Ovary (tissue), 9 donors: ENCODE results near the gene MDFIC2. TPM values are rescaled to one million over a fixed set of nuclear protein-coding genes. Genes with fewer than 3 reads are reported as not detected.

Source experiments
- DNase-seq, 5 donors: peaks; one replicate each; pipeline ENCODE4 v3.0.0-alpha.2; 2019 to 2020
- H3K27ac ChIP-seq, 2 donors: fragments of 200-600 bp; one replicate each; pipeline versions ENCODE4 v1.5.1 to v1.8.0; 2019 to 2022
- H3K27me3 ChIP-seq: fragments of 200-600 bp; one replicate; pipeline ENCODE4 v1.8.0; 2022
- H3K36me3 ChIP-seq: fragments of 200-600 bp; sonication (generic); one replicate; pipeline ENCODE4 v1.5.1; 2019
- H3K4me1 ChIP-seq: one replicate; pipeline ENCODE4 v1.8.1; 2013; ENCODE audit warnings: mild to moderate bottlenecking, moderate library complexity; ENCODE audit not compliant: insufficient read depth
- H3K4me3 ChIP-seq: fragments of 200-600 bp; sonication (generic); one replicate; pipeline ENCODE4 v1.5.1; 2017
- H3K9me3 ChIP-seq, 2 donors: fragments of 200-600 bp in 1 of 2; sonication (generic) in 1 of 2; one replicate each; pipeline versions ENCODE4 v1.5.1 to v1.8.1; 2013 to 2019; ENCODE audit warnings: mild to moderate bottlenecking in 1 of 2, moderate library complexity in 1 of 2
- CTCF ChIP-seq, 3 donors: fragments of 450-650 bp in 2 of 3; fragments of 200-600 bp in 1 of 3; IDR thresholded peaks; one replicate each; pipeline versions ENCODE4 v1.5.1 to v1.8.0; 2016 to 2022; ENCODE audit warnings: antibody characterized with exemption in 3 of 3, mild to moderate bottlenecking in 1 of 3
- EP300 ChIP-seq: sonication (generic); formaldehyde crosslinking; IDR thresholded peaks from one replicate; pipeline ENCODE4 v1.6.1; 2017; ENCODE audit warnings: antibody characterized with exemption
- POLR2A ChIP-seq: fragments of 450-650 bp; IDR thresholded peaks from one replicate; pipeline ENCODE4 v1.6.1; 2017; ENCODE audit warnings: antibody characterized with exemption, mild to moderate bottlenecking, moderate library complexity
- WGBS, 3 donors: extraction: QIAGEN DNeasy Blood & Tissue Kit in 1 of 3; methylation state at CpG; one replicate each; pipeline versions ENCODE4 v1.1.5 to v1.1.7; 2013 to 2017; 5-methylcytosine and 5-hydroxymethylcytosine counted together
- intact Hi-C, 4 donors: fragments of 100-400 bp; cut with DNase I; formaldehyde crosslinking; loops; one replicate each; pipeline versions ENCODE4 v1.11.0 to v1.15.1; 2022 to 2023
- polyA plus RNA-seq, 2 donors: library from polyadenylated mRNA; stranded (reverse); fragments of 200-250 nt in 1 of 2; fragments of 350-450 nt in 1 of 2; fragmentation: Illumina TruSeq in 1 of 2; extraction: RNeasy Lipid Tissue Mini Kit (QIAGEN cat#74804) in 1 of 2; gene quantifications; one replicate each; pipeline ENCODE4 v1.2.3, GENCODE V29; 2013 to 2014
- total RNA-seq, 7 donors: library from RNA; depleted of rRNA in 2 of 7; stranded (reverse); fragments of >200 nt in 2 of 7; fragmentation: NEBNext Ultra II Directional in 3 of 7; extraction: Animal tissue kit (Norgen Biotek cat#: 25700) in 3 of 7; gene quantifications; one replicate each; pipeline versions ENCODE4 v1.1.0 to v1.2.4, GENCODE V29; 2016 to 2023
- donor health status: DM: no; HTN: no; CAD: no; lungs with moderate emphysema.
- donor health status: DM: no; HTN: no; CAD: no.
- donor health status: Bipolar disorder and iron deficiency.
- donor health status: DM: yes; HTN: yes; CAD: no.
- donor health status: DM: no; HTN: no; CAD: no.
- donor health status: DM: yes; HTN: yes; CAD: no.

Gene MDFIC2
- total and polyA plus RNA-seq, 9 donors, result not detected

- H3K36me3 ChIP-seq, result no peaks in the 10 kb centered on the region
- TF ChIP-seq POLR2A (no peak), CTCF (IDR thresholded peaks at IDR 0.05) (no peak)
- no peak overlapping the region for H3K27ac ChIP-seq
- H3K9me3 ChIP-seq, result no peaks in the 10 kb centered on the region
- H3K27me3 ChIP-seq, result no peaks in the 10 kb centered on the region
- 71 to 93% (median 74%) methylated on average over 1 of the region's 1 CpG for WGBS, 3 donors
- H3K4me3 ChIP-seq, result no peak overlapping the region
- no peak for DNase-seq
- no peaks in the 10 kb centered on the region for H3K4me1 ChIP-seq
- intact Hi-C loops, result no loop called here
Measured at GRCh38 chr3:70233812-70234211, 78.6 kb downstream of the MDFIC2 start.

- Histone ChIP-seq H3K4me1 (no peaks in the 10 kb centered on the region), H3K36me3 (no peaks in the 10 kb centered on the region), H3K27me3 (no peaks in the 10 kb centered on the region), H3K9me3 (no peaks in the 10 kb centered on the region), H3K27ac (no peak overlapping the region), H3K4me3 (no peak overlapping the region)
- TF ChIP-seq EP300 (no peak), CTCF (IDR thresholded peaks at IDR 0.05) (no peak), POLR2A (no peak)
- no peak for DNase-seq
- 75 to 84% (median 75%) methylated on average over 5 of the region's 5 CpGs for whole genome bisulfite sequencing, 3 donors
- intact Hi-C loops, result no loop called here
Measured at GRCh38 chr3:70233112-70233511, 79.3 kb downstream of the MDFIC2 start.

- Histone ChIP-seq H3K27ac (no peak overlapping the region), H3K36me3 (no peaks in the 10 kb centered on the region), H3K4me1 (no peaks in the 10 kb centered on the region), H3K27me3 (no peaks in the 10 kb centered on the region), H3K4me3 (no peak overlapping the region), H3K9me3 (no peaks in the 10 kb centered on the region)
- DNase-seq, result no peak
- WGBS, 3 donors, result 79 to 84% (median 83%) methylated on average over 15 of the region's 15 CpGs
- intact Hi-C loops, result no loop called here
- TF ChIP-seq CTCF (IDR thresholded peaks at IDR 0.05) (no peak), POLR2A (no peak), EP300 (no peak)
Measured at GRCh38 chr3:70231266-70231701, 81.2 kb downstream of the MDFIC2 start.

GRCh38 chr3:70227437-70227836, 85.0 kb downstream of the MDFIC2 start:
- no peaks in the 10 kb centered on the region for H3K27me3 ChIP-seq
- TF ChIP-seq CTCF (IDR thresholded peaks at IDR 0.05) (no peak), POLR2A (no peak), EP300 (no peak)
- H3K9me3 ChIP-seq, result no peaks in the 10 kb centered on the region
- DNase-seq, result no peak
- intact Hi-C loops, result no loop called here
- H3K27ac ChIP-seq, result no peak overlapping the region
- H3K36me3 ChIP-seq, result no peaks in the 10 kb centered on the region
- H3K4me3 ChIP-seq, result no peak overlapping the region
- no peaks in the 10 kb centered on the region for H3K4me1 ChIP-seq
- 77 to 83% (median 78%) methylated on average over 3 of the region's 3 CpGs for WGBS, 3 donors

GRCh38 chr3:70225146-70225545, 87.3 kb downstream of the MDFIC2 start:
- 60 to 69% (median 63%) methylated on average over 3 of the region's 3 CpGs for WGBS, 3 donors
- DNase-seq, result no peak
- intact Hi-C loops, result no loop called here
- no peak overlapping the region for H3K27ac ChIP-seq
- no peak overlapping the region for H3K4me3 ChIP-seq
- TF ChIP-seq EP300, result no peak
- no peak for TF ChIP-seq CTCF (IDR thresholded peaks at IDR 0.05)
- no peak for TF ChIP-seq POLR2A
- no peaks in the 10 kb centered on the region for H3K4me1 ChIP-seq
- H3K9me3 ChIP-seq, result no peaks in the 10 kb centered on the region
- no peaks in the 10 kb centered on the region for H3K27me3 ChIP-seq
- H3K36me3 ChIP-seq, result no peaks in the 10 kb centered on the region
